Measurements from ENCODE around the gene ZCCHC2.

The ZCCHC2 gene

DNA sequence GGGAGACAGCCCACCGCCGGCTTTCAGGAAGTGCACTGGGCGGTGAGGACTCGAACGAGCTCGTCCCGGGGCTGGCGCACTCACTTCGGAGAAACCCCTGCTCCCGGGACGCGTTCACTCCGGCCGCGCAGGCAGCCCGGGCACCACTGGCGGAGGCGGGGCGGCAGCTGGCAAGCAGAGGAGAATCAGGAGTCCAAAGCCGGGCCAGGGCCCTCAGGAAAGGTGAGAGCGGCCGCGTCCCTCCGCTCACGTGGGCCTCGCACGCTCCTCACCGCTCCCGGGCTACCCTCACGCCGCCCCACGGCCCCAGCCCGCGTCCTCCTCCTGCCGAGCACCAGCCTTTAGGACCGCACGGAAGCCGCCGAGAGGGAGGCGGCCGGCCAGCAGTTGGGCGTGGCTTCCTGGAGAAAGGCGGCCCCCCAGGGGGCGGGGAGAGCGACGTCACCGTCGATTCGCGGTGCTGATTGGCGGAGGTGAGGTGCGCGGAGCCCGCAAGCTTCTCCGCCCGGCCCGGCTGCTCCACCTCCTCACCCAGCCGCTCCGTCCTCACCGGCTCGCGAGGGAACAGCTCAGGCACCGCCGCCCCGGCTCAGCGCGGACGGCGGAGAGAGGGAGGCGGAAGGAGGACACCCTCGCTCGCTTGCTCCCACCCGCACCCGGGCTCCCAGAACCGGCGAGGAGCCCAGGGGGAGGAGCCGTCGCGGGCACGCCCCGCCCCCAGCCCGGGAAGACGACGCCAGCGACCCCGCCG, at the start of gene ZCCHC2:
Gene ZCCHC2 (plus strand): TSS at position 522 of the 751 bp plus-strand sequence. CDS start 400 bp downstream, outside the sequence.
- peak; percentile 99 for DNase-seq

DNA sequence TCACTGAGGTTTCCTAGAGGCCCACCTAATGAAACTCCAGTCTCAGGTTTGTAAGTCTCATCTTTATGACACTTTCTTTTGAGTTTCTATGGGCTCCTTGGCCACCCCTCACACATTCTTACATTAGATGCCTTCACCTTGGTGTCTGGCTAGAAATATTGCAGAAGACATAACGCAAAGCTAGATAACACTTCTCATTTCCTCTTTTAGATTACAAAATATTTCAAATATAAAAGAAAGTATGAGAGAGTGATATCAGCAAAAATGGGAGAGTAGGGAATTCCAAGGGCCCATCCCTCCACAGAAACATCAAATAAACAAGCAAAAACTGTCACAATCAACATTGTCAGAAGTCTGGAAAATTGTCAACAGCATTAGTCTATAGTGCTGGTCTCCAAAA, 43.3 kb upstream of the ZCCHC2 start:
- no peak for DNase-seq

- DNase-seq: no peak
Measured at GRCh38 chr18:62480927-62481326, 41.9 kb upstream of the ZCCHC2 start.

DNA sequence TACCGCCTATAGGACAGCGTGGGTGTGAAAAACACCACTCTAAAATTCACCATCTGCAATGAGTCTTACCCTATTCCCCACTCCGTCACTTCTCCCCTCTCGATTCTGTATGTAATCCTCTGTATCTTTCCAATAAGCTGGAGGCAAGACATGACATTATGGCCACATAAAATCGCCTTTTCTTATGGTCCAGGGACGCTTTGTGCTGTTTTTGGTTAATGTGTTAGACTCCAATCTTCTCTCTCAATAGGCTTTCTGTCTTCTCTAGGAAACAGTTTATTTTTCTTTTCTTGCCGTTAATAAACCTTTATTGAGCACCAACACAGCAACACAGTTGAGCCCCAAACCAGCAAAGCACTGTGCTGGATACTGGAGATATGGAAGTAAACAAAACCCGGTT, 37.9 kb upstream of the ZCCHC2 start:
- DNase-seq: no peak

- peak; percentile 35 for DNase-seq
Measured at GRCh38 chr18:62485684-62486083, 37.1 kb upstream of the ZCCHC2 start.

GRCh38 chr18:62486290-62486964, 36.4 kb upstream of the ZCCHC2 start:
- peak; percentile 51 for DNase-seq

DNA sequence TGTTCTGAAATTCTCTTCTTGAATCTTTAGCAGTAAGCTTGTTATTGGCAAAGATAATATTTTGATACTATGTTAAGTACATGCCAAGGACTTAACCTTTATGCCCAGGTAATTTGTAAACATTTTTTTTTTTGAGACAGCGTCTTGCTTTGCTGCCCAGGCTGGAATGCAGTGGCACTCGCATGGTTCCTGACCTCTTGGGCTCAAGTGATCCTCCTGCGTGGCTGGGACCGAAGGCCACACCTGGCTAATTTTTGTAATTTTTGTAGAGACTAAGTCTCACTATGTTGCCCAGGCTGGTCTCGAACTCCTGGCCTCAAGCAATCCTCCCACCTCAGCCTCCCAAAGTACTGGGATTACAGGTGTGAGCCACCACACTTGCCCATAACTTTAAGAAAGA, 35.7 kb upstream of the ZCCHC2 start:
- no peak for DNase-seq

DNA sequence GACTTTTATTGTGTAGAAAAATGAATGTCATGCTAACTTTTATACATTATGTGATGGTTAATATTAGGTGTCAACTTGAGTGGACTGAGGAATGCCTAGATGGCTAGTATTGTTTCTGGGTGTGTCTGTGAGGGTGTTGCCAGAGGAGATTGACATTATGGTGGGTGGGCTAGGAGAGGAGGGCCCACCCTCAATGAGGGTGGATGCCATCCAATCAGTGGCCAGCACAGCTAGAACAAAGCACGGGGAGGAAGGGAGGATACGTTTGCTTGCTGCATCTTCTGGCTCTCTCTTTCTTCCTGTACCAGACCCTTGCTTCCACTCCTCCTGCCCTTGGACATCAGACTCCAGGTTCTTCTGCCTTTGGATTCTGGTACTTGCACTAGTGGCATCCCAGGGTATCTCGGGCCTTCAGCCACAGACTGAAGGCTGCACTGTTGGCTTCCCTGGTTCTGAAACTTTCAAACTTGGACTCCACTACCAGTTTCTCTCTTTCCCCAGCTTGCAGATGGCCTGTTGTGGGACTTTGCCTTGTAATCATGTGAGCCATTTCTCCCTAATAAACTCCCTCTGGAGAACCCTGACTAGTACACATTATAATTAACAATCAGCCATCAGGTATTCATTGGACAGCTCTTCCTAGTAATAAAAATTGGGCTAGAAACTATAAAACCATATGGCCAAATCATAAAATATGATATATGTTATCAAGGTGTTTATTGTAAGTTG, 31.7 kb upstream of the ZCCHC2 start:
- no peak for DNase-seq

DNA sequence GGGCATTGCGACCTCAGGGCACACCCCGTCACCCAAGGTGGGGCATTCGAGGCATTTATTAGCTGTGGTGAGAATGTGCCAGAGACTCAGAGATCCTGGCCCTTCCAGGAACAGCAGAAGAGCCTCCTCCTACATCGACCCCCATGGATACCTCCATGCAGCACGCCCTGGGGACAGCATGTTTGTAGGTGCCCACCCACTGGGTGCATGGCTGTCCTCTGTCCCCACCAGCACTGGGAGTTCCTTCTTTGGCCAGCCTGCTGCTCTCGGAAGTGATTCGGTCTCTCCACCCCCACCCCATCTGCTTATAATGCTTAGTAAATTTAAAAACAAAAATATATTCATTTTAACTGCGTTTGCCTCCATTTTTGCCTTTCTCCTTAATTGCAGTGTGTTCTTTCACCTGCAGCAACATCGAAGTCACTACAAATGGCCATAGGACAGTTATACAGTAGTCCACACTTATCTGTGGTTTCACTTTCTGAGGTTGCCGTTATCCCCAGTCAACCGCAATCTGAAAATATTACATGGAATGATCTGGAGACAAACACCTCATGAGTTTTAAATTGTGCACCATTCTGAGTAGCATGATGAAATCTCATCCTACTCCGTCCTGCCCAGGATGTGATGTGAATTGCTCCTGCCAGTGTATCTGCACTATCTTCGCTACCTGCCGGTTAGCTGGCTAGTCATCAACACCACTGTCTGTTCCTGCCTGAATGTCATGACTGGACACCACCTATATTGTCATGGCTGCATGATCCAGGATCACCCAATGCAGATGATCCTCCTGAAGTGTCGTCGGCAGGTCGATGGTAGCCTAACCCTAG, 29.6 kb upstream of the ZCCHC2 start:
- DNase-seq: no peak

- no peak for DNase-seq
Measured at GRCh38 chr18:62494764-62495163, 28.1 kb upstream of the ZCCHC2 start.

DNA sequence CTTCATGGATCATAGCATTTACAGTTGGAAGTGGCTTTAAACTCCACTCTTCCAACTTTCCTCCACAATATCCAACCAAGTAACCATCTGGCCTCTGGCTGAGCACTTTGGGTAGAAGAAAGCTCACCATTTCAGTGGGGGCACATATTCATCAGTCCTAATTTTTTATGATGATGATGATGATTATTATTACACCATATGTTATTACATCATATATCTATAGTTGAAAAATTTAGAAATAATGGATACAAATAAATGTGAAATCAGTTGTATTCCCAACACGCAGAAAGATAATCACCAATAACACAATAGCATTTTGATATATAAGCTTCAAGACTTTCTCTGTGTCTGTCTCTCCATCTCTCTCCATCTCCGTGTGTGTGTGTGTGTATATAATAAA, 26.6 kb upstream of the ZCCHC2 start:
- no peak for DNase-seq

- DNase-seq: no peak
Measured at GRCh38 chr18:62497190-62497772, 25.5 kb upstream of the ZCCHC2 start.

GRCh38 chr18:62498616-62499262, 24.1 kb upstream of the ZCCHC2 start:
- DNase-seq: no peak

GRCh38 chr18:62499263-62499650, 23.6 kb upstream of the ZCCHC2 start:
- DNase-seq: no peak

DNA sequence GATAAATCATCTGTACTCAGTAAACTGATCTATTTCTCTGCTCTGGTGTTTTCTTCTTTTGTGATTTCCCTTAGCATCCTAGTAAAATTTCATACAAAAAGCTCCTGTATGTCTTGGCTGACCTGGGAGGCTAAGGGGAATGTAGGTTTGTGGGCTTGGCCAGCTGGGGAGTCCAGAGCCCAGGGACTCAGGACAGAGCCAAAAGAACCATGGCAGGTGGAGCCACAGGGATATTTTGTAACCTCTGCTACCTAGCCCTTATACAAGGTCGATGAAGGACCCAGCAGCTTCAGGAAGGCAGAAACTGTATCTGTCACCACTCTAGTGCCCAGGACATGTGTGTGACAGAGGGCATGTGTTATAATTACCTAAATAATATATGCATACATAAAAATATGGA, 22.7 kb upstream of the ZCCHC2 start:
- DNase-seq: no peak

GRCh38 chr18:62500966-62501591, 21.7 kb upstream of the ZCCHC2 start:
- no peak for DNase-seq

- peak; percentile 46 for DNase-seq
Measured at GRCh38 chr18:62505669-62506494, 16.9 kb upstream of the ZCCHC2 start.

DNA sequence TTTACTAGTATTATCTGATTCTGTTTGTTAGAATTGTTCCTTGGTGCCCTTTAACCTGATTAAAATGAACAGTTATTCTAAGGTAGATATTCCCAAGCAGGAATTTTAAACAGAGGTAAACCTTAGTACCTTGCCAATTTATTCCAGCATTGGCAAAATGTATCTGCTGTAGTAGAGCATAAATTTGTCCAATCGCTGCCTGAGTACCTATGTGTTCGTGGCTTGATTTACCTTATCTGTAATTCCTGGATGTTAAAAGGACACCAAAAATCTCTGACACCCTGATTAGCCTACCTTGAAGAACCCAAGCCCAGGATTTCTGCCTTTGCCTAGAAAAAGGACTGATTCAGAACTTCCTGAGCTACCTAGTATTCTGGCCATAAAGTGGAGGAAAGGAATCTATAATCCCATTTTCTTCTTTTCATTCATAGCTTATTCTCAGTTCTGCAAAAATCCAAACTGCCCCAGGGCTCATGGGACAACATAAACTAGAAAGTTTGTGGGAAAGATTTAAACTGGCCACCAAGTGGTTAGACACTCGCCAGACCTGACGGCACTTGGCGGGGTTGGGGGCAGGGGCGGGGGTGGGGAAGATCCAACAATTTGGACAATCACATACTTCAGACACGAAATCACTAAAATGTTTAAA, 16.2 kb upstream of the ZCCHC2 start:
- DNase-seq: no peak

- no peak for DNase-seq
Measured at GRCh38 chr18:62509779-62510178, 13.0 kb upstream of the ZCCHC2 start.

DNA sequence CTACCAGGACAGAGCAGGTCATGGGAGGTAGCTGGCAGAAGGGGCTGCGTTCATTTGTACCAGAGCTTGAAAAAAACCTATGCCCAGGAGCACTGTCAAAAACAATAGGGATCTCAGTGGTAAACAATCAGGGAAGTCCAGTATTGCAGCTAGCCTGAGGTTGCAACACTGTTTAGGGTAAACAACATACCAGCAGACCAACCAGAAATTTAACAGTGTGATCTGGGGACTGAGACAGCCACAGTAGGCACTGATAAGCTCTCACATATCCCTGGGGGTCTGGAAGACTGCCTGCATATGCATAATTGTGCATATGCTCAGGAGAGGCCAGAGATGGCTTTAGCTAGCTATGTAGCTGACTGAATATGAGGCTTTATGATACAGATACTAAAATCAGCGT, 12.0 kb upstream of the ZCCHC2 start:
- DNase-seq: no peak
